Keratinocyte (primary cell): ENCODE data around the gene NDEL1. TPM values are rescaled to one million over a fixed set of nuclear protein-coding genes. Genes with fewer than 3 reads are reported as not detected.

Experiments
- DNase-seq: peaks from one replicate; pipeline ENCODE4 v3.0.0-alpha.2; 2011; ENCODE audit warnings: low read depth, missing footprints, low spot score
- FAIRE-seq: peaks from 2 replicates; lab custom pipeline; 2011; peaks lifted over from hg19 to GRCh38; lab: Jason Lieb, UNC
- H2AFZ ChIP-seq: 2 replicates; pipeline ENCODE4 v1.6.0; 2012; ENCODE audit warnings: low read length, control low read depth, inconsistent platforms; ENCODE audit not compliant: control insufficient read depth
- H3K27ac ChIP-seq: 2 replicates; pipeline ENCODE4 v1.5.1; 2011; ENCODE audit warnings: low read length; ENCODE audit not compliant: control insufficient read depth, insufficient read depth
- H3K27me3 ChIP-seq: 3 replicates; pipeline ENCODE4 v1.6.0; 2011; ENCODE audit warnings: low read length; ENCODE audit not compliant: control insufficient read depth, insufficient read depth; ENCODE audit errors: extremely low read depth
- H3K36me3 ChIP-seq, 2 experiments: 2 replicates in 1 of 2; 3 replicates in 1 of 2; pipeline ENCODE4 v1.5.1; 2011; ENCODE audit warnings: low read length in 2 of 2, mild to moderate bottlenecking in 1 of 2; ENCODE audit not compliant: control insufficient read depth in 2 of 2, insufficient read depth in 2 of 2; ENCODE audit errors: extremely low read depth in 1 of 2
- H3K4me1 ChIP-seq: 3 replicates; pipeline ENCODE4 v1.5.1; 2011; ENCODE audit warnings: low read length; ENCODE audit not compliant: control insufficient read depth, insufficient read depth; ENCODE audit errors: extremely low read depth
- H3K4me2 ChIP-seq: 3 replicates; pipeline ENCODE4 v1.6.0; 2011; ENCODE audit warnings: low read depth, low read length; ENCODE audit not compliant: control insufficient read depth, insufficient read depth; ENCODE audit errors: extremely low read depth
- H3K4me3 ChIP-seq, 3 experiments: fragments of 200-600 bp in 1 of 3; sonication (generic) in 1 of 3; 2 replicates in 2 of 3; 3 replicates in 1 of 3; pipeline ENCODE4 v1.5.1; 2011 to 2016; ENCODE audit warnings: low read length in 3 of 3, mild to moderate bottlenecking in 3 of 3, control low read depth in 2 of 3, inconsistent platforms in 1 of 3, low read depth in 1 of 3, mixed read lengths in 1 of 3, mixed run types in 1 of 3, moderate library complexity in 1 of 3; ENCODE audit not compliant: control insufficient read depth in 2 of 3, insufficient read depth in 2 of 3; ENCODE audit errors: extremely low read depth in 1 of 3
- H3K79me2 ChIP-seq: 2 replicates; pipeline ENCODE4 v1.6.0; 2012; ENCODE audit warnings: low read length; ENCODE audit not compliant: control insufficient read depth, insufficient read depth
- H3K9ac ChIP-seq: 3 replicates; pipeline ENCODE4 v1.6.0; 2011; ENCODE audit warnings: low read length; ENCODE audit not compliant: control insufficient read depth, insufficient read depth; ENCODE audit errors: extremely low read depth
- H3K9me1 ChIP-seq: 3 replicates; pipeline ENCODE4 v1.6.0; 2011; ENCODE audit warnings: low read length; ENCODE audit not compliant: control insufficient read depth, insufficient read depth; ENCODE audit errors: extremely low read depth
- H3K9me3 ChIP-seq: 2 replicates; pipeline ENCODE4 v1.5.1; 2012; ENCODE audit warnings: low read depth, low read length; ENCODE audit not compliant: control insufficient read depth
- H4K20me1 ChIP-seq: 3 replicates; pipeline ENCODE4 v1.6.0; 2011; ENCODE audit warnings: low read length; ENCODE audit not compliant: control insufficient read depth, insufficient read depth; ENCODE audit errors: extremely low read depth
- CTCF ChIP-seq, 3 experiments: IDR thresholded peaks in 1 of 3; conservative IDR thresholded peaks in 1 of 3; optimal IDR thresholded peaks in 1 of 3; 2 replicates in 2 of 3; 3 replicates in 1 of 3; pipeline versions ENCODE3 to v1.5.1; 2011; ENCODE audit warnings: low read length in 3 of 3, mild to moderate bottlenecking in 3 of 3, moderate library complexity in 2 of 3, control low read depth in 1 of 3, inconsistent platforms in 1 of 3; ENCODE audit not compliant: insufficient read depth in 2 of 3; ENCODE audit errors: extremely low read depth in 1 of 3
- EZH2 ChIP-seq: IDR thresholded peaks from one replicate; pipeline ENCODE4 v1.6.1; 2012; ENCODE audit warnings: inconsistent platforms, mild to moderate bottlenecking, low read length, moderate library complexity
- dilution Hi-C: fragments of 300-500 bp; cut with MboI; formaldehyde crosslinking; loops from one replicate; pipeline ENCODE4 v1.7.0; 2020; ENCODE audit warnings: low sequenced_read_pairs; ENCODE audit not compliant: extremely low pct_ligation_motif_present
- polyA plus RNA-seq, 5 experiments: library from polyadenylated mRNA; depleted of rRNA in 3 of 5; stranded (reverse) in 3 of 5; stranded (forward) in 1 of 5; unstranded in 1 of 5; fragments of >200 nt; gene quantifications; 1 replicate in 1 of 5; 2 replicates in 3 of 5; 3 replicates in 1 of 5; pipeline versions ENCODE4 v1.2.1 to v1.2.3, GENCODE V29; 2011 to 2012; ENCODE audit warnings: missing spikeins in 2 of 5, low read depth in 1 of 5, low replicate concordance in 1 of 5

Gene NDEL1
- polyA plus RNA-seq, 1 donor (not counting 4 experiments of a cell fraction or from before 2014, with no cell fraction given), result 76.8 TPM

GRCh38 chr17:8441690-8442089 is 6.0 kb downstream of the NDEL1 start:
- peaks cover 8 to 20% of the 10 kb centered on the region in 2 experiments for H3K36me3 ChIP-seq
- no peak overlapping the region for H2AFZ ChIP-seq
- dilution Hi-C loops, result no loop called here
- peaks cover 12% of the 10 kb centered on the region for H4K20me1 ChIP-seq
- H3K27me3 ChIP-seq, result no peaks in the 10 kb centered on the region
- peaks cover 2% of the 10 kb centered on the region for H3K9me1 ChIP-seq
- peak overlapping the region; percentile 11 for H3K4me2 ChIP-seq
- FAIRE-seq (no peak), DNase-seq (no peak)
- peaks cover 7% of the 10 kb centered on the region for H3K4me1 ChIP-seq
- H3K9ac ChIP-seq, result no peak overlapping the region
- H3K9me3 ChIP-seq, result no peaks in the 10 kb centered on the region
- TF ChIP-seq CTCF (optimal IDR thresholded peaks at IDR 0.05 in 1 of 3, IDR thresholded peaks at IDR 0.05 in 1 of 3, conservative IDR thresholded peaks at IDR 0.05 in 1 of 3; ENCODE audit: extremely low read depth in 1 of 3, insufficient read depth in 2 of 3, low read length in 3 of 3), result no peak
- no peak for TF ChIP-seq EZH2
- H3K27ac ChIP-seq, result no peak overlapping the region
- H3K79me2 ChIP-seq, result peaks cover 89% of the 10 kb centered on the region
- no peak overlapping the region for H3K4me3 ChIP-seq

GRCh38 chr17:8442310-8442709 is 6.6 kb downstream of the NDEL1 start:
- no peak overlapping the region for H3K4me2 ChIP-seq
- dilution Hi-C loops, result no loop called here
- FAIRE-seq, result no peak

More at GRCh38 chr17:8442310-8442709, 6.6 kb downstream of the NDEL1 start:
- H4K20me1 ChIP-seq, result peaks cover 12% of the 10 kb centered on the region
- DNase-seq, result no peak
- no peak overlapping the region for H2AFZ ChIP-seq
- H3K36me3 ChIP-seq, result peaks cover 10 to 24% of the 10 kb centered on the region in 2 experiments
- H3K27me3 ChIP-seq, result no peaks in the 10 kb centered on the region
- peaks cover 3% of the 10 kb centered on the region for H3K4me1 ChIP-seq
- H3K9ac ChIP-seq, result no peak overlapping the region
- TF ChIP-seq CTCF (optimal IDR thresholded peaks at IDR 0.05 in 1 of 3, IDR thresholded peaks at IDR 0.05 in 1 of 3, conservative IDR thresholded peaks at IDR 0.05 in 1 of 3; ENCODE audit: extremely low read depth in 1 of 3, insufficient read depth in 2 of 3, low read length in 3 of 3) (no peak), EZH2 (no peak)
- H3K27ac ChIP-seq, result no peak overlapping the region
- H3K9me3 ChIP-seq, result no peaks in the 10 kb centered on the region
- peaks cover 2% of the 10 kb centered on the region for H3K9me1 ChIP-seq
- peaks cover 83% of the 10 kb centered on the region for H3K79me2 ChIP-seq
- no peak overlapping the region for H3K4me3 ChIP-seq
